Prostate gland (tissue), 2 donors: ENCODE measurements around the gene RTP5.

Experiments used
- POLR2A ChIP-seq: fragments of 450-650 bp; IDR thresholded peaks from one replicate; pipeline ENCODE4 v1.6.1; 2016; ENCODE audit warnings: antibody characterized with exemption, mild to moderate bottlenecking
- POLR2AphosphoS5 ChIP-seq: sonication (generic); formaldehyde crosslinking; IDR thresholded peaks from one replicate; pipeline ENCODE4 v1.6.1; 2017; ENCODE audit warnings: antibody characterized with exemption
- TF ChIP-seq, protein P1 (sequence below), 4 experiments: fragments of 200-600 bp in 2 of 4; fragments of 450-650 bp in 2 of 4; sonication (generic) in 2 of 4; IDR thresholded peaks; 1 replicate in 3 of 4; 2 replicates in 1 of 4; pipeline ENCODE4 v1.5.1; 2016 to 2019; ENCODE audit warnings: antibody characterized with exemption in 4 of 4, mild to moderate bottlenecking in 2 of 4, moderate library complexity in 2 of 4

- TF ChIP-seq, protein P1, sequence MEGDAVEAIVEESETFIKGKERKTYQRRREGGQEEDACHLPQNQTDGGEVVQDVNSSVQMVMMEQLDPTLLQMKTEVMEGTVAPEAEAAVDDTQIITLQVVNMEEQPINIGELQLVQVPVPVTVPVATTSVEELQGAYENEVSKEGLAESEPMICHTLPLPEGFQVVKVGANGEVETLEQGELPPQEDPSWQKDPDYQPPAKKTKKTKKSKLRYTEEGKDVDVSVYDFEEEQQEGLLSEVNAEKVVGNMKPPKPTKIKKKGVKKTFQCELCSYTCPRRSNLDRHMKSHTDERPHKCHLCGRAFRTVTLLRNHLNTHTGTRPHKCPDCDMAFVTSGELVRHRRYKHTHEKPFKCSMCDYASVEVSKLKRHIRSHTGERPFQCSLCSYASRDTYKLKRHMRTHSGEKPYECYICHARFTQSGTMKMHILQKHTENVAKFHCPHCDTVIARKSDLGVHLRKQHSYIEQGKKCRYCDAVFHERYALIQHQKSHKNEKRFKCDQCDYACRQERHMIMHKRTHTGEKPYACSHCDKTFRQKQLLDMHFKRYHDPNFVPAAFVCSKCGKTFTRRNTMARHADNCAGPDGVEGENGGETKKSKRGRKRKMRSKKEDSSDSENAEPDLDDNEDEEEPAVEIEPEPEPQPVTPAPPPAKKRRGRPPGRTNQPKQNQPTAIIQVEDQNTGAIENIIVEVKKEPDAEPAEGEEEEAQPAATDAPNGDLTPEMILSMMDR (IDR thresholded peaks at IDR 0.05), result no peak
- no peak for TF ChIP-seq POLR2A
- TF ChIP-seq POLR2AphosphoS5, result no peak
Observed at GRCh38 chr2:241912021-241912555, 42.6 kb downstream of the RTP5 start.
